Activated T-helper 9 cell treated with anti-CD3 and anti-CD28 coated beads, Interleukin-2, amount 50 U/mL, for 16 hours (primary cell): ENCODE measurements around the gene SLC22A1.
"Not testable (repeated sequence)": the region's sequence is repeated elsewhere in the genome, so short reads cannot be mapped to it uniquely, and the experiment has no call there.

Experiments
- DNase-seq: peaks from one replicate; pipeline ENCODE4 v3.0.0-alpha.2; 2020; ENCODE audit warnings: low read depth

SLC22A1 gene

DNA sequence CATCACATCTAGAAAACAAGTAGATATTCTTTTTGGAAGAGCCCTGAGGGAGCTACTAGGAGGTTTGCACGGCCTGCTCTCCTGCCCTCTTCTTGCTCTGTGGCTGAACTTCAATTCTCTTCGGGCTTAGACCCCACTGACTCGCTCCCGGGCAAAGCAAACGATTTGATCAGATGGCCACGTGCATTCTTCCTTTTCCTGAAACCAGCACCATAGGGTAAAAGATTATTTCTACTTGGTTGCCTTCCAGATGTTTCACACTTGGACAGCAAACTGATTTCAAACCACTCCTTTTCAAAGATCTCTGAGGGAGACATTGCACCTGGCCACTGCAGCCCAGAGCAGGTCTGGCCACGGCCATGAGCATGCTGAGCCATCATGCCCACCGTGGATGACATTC is at the start of gene SLC22A1:
TSS of gene SLC22A1 (plus strand) at position 258 of the 400 bp plus-strand sequence. CDS start at position 379, 121 bp downstream.
- no peak for DNase-seq

DNA sequence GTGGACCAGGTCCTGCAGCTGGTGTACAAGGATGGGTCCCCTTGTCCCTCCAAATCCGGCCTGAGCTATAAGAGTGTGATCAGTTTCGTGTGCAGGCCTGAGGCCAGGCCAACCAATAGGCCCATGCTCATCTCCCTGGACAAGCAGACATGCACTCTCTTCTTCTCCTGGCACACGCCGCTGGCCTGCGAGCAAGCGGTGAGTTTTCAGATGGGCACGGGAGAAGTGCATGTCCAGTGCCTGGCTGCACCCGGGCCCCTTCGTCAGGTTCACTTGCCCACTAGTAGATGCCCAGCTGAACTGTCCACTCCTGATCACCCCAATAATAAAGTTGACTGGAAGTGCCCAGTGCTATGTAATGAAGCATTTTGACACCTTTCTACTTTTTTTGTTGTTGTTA is 48.3 kb upstream of the SLC22A1 start:
- no peak for DNase-seq

DNA sequence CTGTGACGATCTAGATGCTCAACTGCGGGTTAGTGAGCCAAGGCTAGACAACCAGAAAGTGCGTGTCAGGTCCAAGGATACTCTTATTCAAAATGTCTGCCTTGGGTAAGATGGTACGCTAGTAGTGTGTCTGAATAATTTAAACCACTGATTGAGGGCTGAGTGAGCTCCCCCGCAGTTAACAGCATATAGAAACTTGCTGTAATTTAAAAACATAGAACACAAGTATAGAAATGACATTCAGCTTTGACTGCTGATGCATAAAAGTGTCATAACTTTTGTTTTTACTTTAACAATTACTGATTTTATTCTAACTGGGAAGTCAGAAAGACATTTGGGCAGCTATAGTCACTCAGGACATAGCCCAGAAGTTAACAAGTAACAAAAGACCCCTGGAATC is 45.6 kb upstream of the SLC22A1 start:
- DNase-seq = no peak

DNA sequence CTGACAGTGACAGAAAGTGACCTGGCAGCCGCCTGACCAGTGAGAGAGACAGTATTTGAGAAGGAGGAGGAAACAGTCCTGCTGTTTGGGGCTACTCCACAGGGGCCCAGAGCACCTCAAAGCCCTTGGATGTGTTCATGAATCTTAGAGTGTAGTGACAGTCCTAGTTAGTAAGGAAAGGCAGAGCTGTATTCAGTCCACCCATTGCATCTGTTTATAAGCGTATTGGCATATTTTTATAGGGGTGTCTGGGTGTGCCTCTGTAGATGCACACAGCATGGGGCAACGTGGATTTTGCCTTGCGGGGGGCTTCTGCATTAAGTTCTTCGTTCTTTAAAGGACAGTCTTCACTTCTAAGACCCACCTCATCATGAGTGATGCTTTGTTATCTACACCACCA is 44.6 kb upstream of the SLC22A1 start:
- DNase-seq = no peak

DNA sequence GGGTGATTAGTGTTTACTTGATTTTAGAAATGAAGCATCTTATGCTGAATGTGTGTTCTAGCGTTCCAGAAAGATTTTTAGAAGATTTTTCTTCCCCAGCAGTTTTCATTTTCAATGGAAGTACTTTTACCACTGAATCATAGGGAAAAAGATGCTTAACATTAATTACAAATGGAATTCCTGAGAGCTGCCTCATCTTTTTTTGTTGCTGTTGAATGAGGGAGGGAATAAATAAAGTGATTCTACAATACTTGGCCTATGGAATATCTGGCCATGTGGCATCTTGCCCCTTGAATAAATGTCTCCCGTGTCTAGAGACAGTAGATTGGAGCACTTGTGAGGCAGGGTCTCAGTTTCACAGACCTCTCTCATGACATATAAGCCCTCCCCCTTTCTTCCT is 44.1 kb upstream of the SLC22A1 start:
- DNase-seq = no peak

DNA sequence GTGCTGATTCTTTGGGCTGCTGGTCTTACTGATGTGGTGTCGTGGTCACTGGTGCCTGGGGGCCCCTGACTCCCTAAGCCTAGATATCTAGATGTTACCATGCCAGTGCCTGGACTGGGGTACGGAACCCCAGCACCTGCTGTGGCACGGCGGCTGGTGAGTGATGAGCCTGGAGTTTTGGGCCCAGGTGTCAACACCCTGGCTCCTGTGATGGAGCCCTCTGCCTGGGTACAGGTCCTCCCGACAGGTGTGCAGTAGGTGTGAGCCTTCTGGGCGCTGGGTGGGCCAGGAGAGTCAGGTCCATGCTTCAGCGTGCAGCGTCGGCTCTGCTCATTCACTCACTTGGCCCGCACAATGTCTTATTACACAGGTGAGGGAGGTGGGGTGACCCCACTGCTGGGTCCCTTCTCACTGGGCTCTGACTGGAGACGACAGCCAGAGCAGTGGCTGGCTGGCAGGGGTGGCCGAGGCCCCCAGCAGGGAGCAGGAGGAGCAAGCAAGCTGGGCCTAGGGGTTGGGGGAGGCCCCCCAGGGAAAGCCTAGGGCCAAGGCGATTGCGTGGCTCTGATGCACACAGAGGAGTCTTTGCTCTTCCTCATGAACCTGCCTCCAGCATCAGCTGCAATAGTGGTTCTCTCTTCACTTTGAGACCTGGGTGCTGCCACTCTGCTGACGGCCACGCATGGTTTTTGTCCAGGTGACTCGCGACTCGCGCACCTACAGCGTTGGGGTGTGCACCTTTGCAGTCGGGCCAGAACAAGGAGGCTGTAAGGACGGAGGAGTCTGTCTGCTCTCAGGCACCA is 42.5 kb upstream of the SLC22A1 start:
- no peak for DNase-seq

DNA sequence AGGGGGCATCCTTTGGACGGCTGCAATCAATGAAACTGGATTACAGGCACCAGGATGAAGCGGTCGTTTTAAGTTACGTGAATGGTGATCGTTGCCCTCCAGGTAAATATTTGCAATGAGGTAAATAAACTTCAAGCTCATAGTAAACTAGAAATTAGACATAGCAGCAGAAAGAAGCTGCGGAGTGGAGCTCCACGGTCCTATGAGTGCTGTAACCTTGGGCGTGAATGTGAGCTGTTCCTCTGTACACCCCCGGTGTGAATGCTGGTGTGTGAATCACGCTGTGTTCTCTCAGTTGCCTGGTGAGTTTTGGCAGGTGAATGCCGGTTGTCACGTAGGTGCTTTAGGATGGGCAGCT is 42.0 kb upstream of the SLC22A1 start:
- no peak for DNase-seq

DNA sequence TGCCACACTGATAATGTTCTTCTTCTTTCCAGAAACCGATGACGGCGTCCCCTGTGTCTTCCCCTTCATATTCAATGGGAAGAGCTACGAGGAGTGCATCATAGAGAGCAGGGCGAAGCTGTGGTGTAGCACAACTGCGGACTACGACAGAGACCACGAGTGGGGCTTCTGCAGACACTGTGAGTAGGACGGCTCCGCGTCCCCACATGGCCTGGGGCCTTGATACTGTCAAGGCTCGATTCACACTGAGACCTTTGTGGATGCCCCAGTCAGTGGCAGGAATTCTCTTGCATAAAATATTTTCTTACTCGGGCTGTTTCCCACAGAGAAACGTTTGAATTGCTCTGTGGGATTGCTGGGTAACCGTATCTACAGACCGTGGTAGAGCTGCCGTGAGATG is 41.5 kb upstream of the SLC22A1 start:
- DNase-seq = no peak

DNA sequence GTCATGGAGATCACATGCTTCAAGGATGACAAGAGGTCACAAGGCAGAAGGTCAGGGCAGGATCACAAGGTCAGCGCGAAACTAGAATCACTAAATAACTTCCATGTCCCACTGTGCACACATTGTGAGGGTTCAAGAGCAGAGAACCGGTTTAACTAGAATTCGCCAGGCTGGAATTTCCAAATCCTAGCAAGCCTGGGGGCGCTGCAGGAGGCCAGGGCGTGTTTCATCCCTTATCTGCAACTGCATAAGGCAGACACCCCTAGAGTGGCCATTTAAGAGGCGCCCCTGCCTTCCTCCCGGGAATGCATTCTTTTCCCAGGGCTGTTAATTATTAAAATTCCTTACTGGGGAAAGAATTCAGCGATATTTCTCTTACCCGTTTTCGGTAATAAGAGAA is 40.2 kb upstream of the SLC22A1 start:
- no peak for DNase-seq

DNA sequence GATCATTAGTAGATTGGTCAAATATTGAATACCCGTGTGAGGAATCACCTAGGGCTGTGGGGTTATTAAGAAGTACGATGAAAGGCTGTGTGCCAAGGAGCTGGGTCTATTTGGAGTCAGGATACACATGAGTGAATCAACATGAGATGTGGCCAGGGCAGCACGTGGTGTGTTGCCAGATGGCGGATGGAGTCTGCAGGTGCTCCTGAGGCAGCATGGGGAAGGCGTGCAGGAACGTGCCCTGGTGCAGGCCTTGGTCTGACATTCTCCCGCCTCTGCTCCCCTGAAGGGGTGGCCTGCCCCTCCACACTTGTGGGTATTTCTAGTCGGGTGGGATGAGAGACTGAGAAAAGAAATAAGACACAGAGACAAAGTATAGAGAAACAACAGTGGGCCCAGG is 39.0 kb upstream of the SLC22A1 start:
- no peak for DNase-seq

DNA sequence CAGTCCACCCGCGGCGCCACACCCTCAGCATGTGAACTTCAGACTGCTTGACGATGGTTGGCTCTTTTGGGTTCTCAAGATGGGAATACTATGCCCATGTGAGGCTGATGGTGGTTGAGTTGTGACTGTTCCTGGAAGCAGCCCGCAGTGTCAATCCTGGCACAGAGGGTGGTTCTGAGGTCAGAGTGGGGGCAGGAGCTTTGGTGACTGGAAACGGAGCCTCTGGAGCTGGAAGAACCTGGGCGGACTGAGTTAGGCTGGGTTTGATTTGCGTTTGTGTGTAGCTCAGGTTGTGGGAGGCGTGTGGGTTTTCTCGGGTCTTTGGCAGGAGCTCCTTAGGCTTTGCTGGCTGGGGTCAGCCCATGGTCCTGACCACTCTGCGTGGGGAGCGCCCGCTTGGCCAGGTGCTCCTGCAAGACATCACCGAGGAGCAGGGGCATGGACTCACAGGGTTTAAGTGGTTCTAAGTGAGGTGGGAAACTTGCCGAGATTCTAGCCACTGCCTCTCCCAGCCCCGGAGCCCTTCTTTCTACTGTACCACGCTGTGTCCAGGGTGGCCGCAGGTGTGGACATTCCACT is 37.3 kb upstream of the SLC22A1 start:
- DNase-seq = no peak

DNA sequence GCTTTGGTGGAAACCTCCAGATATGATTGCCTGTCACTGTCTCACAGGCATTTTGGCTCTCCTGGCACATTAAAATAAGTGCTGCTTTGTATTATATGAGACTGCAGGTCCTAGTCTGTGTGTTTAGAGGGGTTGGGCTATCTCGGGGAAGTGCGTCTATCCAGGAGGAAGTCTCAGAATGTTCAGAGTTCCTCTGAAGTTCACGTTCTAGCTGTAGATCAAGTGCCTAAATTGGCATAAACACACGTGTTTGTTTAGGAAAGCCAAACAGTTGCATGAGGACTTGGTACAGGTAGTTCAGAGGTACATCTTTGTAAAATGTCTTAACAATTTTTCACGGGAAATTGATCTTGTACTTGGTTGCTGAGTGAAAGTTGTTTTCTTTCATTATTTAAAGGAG is 36.4 kb upstream of the SLC22A1 start:
- no peak for DNase-seq

DNA sequence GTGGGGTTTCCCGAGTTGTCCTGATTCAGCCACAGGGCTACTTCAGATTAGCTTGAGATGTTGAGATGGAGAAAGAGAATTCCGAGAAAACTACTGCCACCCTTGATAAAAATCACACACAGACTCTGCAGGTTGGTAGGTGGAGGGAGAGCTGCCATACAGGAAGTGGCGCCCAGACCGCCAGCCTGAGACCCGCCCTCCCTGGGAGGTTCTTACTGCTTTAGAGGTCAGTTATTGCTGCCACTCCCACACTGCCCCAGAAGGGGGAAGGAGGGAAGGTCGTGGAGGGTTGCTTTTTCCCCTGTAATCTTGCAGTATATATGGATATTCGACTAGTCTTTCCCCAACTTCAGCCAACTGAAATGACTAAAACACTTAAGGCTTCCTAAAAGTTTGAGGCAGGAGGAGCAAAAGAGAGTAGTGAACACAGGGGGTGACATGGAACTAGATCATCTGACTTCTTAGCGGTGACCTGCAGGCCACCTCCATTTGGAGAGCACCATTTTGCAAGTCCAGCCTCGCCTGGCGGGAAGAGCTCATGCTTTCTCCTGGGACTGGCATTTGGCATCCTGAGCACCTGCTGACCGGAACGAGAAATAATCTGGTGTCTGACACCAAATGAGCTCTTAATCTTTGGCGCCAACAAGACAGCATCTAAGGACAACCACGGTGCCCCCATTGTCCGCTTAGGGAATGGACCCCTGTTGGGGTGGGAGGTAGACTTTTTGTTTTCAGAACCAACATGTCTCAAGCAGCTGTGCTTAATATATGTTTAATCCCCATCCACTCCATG is 35.7 kb upstream of the SLC22A1 start:
- no peak for DNase-seq

DNA sequence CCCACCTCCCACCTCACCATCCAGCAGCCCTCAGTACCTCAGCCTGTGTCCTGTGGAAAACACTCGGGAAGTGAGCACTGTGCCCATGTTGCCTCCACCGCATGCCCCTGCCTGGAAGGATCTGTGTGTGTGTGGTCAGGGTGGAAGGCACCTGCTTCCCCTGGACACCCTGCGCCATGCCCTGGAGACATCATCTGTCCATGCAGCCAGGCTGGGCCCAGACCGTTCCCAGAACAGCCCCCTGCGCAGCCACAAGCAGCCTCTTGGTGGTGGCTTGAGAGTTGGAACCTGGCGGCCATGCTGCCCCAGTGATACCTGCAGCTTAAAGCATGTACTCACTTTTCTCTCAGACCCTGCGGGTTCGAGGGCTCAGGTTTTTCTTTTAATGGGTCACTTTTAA is 34.9 kb upstream of the SLC22A1 start:
- no peak for DNase-seq

DNA sequence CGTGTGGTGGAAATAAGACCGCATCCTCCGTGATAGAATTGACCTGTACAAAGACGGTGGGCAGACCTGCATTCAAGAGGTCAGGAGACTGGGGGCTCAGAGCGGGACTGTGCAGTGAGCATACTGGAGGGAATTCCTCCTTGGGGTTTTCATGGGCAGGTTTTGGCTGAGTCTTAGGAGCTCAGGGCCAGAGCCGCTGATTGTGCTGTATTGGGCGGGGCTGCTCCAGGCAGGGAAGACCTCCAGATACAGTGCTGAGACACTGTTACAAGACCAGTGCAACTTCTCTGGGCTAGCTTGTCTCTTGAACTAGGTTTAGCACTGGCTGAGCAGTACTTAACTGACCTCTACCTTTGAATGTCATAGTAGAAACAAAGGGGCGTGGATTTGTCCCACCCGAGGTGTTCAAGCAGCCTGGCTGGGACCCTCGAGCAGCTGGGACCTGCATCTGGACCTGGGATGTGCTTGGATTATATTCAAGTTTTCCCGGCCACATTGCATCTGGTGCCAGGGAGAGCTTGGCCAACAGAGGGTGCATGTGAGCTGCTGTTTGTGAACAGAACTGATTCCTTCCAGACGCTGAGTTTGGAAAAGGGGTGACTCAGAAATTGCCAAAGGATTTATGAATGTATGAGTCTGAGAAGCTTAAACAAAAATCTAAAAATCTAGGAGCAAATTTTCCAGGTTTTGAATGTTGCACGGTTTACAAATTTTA is 33.4 kb upstream of the SLC22A1 start:
- no peak for DNase-seq

DNA sequence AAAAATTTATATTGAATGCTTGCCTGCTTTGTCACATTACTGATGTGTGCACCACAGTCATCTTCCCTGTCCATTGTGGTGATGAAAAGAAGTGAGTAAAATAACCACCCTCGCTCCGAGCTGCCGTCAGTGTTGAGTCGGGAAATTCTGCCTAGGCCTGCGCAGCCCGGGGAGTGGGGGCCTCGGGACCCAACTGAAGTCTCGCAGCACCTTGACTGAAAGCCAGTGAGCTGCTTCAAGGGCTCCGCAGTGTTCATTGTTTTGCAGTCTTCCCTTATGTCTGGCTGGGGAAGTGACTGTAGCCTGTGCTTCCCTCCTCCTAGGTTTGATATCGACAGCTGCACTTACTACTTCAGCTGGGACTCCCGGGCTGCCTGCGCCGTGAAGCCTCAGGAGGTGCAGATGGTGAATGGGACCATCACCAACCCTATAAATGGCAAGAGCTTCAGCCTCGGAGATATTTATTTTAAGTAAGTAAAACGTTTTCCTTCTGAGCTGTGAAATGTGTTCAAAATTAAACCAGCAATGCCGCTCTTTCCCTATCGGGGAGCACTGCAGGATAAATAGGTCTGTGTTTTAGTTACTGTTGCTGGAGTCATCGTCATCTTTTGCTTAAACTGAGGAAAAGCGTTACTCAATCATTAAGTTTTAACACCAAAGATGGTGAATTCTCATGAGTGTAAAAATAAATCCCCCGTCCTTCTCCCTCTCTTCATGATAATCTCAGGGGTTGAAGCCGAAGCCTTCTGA is 32.7 kb upstream of the SLC22A1 start:
- DNase-seq = no peak

DNA sequence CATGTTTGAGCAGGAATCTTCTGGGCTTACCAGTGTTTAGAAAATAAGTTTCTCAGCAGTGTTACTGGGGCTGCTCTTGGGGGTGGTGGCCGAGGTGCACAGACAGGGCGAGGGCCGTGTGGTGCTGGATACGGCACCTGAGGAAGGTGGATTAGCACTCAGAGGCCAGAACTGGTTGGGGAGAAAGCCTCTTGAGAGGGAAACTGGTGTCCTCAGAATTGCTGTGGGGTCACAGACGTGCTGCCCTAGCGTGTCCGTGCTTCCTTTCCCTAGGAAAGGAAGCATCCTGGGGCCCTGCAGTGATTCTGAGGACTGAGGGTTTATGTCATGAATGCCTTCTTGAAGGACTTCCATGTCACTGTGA is 32.1 kb upstream of the SLC22A1 start:
- no peak for DNase-seq

DNA sequence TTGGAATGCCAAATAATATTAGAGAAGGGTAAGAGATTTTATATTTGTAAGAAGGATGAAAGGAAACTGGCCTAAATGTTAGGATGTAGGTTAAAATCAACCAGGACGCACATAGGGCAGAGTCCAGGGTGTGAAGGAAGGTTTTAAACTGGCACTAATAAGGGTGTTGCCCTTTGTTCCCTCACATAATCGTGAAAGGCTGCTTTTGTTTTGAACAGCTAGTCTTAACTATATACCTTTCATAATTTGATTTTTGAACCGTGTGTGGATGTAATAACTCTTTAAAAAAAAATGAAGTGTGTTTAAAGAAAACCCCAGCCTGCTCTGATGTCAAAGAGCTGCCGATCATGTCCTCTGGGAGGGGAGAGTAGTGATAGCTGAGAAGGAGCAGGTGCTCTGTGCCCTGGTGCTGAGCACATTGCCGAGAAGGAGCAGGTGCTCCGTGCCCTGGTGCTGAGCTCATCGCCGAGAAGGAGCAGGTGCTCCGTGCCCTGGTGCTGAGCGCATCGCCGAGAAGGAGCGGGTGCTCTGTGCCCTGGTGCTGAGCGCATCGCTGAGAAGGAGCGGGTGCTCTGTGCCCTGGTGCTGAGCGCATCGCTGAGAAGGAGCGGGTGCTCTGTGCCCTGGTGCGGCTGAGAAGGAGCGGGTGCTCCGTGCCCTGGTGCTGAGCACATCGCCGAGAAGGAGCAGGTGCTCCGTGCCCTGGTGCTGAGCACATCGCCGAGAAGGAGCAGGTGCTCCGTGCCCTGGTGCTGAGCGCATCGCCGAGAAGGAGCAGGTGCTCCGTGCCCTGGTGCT is 31.0 kb upstream of the SLC22A1 start:
- DNase-seq = not testable (repeated sequence)

DNA sequence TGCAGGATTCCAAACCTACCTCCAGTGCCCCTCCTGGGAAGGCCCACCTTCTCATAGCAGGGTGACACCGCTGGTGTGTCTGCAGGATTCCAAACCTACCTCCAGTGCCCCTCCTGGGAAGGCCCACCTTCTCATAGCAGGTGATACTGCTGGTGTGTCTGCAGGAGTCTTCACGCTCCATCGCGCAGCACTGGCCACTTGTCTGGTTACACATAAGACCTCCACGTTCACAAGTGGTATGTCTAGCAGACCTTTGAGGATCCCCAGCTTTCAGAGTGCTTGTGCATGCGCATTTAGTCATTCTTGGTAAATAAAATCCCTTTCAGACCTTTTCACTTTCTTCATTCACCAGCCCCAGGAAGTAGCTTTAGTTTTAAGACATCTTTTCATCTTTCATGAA is 29.4 kb upstream of the SLC22A1 start:
- DNase-seq = not testable (repeated sequence)

DNA sequence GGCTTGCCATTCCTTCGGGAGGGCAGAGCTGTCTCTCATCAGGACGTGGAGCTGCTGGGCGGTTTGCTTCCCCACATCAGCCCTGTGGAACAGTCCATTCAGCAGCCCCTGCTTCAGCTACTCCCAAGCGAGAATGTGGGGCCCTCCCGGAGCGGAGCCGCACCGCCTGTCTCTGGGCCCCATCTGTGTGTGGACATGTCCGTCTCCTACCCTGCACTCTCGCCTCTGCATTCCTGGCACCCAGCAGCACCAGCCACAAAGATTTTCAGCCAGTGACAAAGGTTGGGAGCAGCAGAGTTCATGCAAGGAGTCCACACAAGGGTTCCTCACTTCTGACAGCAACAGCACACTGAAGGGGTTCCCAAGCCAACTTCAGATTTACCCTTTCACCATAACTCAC is 29.0 kb upstream of the SLC22A1 start:
- no peak for DNase-seq

DNA sequence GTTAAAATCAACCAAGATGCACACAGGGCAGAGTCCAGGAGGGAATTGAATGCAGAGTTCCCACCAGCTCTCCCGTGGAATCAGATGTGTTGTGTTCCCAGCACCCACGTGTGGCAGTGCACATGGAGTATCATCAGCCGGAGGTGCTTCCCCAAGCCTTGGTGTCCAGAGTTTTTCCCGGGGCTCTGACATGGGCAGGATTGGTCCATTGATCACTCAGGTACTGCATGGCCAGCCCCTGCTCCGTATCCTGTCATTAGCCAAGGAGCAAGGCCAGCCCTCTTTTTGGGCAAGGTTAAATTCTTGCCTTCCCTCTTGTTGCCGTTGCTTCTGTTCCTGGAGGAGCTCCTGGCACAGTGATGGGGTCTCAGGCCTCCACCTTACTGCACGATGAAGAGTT is 28.6 kb upstream of the SLC22A1 start:
- no peak for DNase-seq
